Measurements from ENCODE around the gene RAB5A.

DNA sequence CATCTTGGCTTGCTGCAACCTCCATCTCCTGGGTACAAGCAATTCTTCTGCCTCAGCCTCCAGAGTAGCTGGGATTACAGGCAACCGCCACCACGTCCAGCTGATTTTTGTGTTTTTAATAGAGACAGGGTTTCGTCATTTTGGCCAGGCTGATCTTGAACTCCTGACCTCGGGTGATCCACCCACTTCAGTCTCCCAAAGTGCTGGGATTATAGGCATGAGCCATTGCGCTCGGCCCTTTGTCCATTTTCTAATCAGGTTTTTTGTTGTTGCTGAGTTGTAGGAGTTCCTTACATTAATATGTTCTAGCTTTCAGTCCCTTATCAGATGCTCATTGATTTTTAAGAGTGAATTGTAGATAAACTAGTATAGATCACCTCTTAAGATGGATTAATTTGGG, 20.3 kb downstream of the RAB5A start:
- TF ChIP-seq, protein P1, sequence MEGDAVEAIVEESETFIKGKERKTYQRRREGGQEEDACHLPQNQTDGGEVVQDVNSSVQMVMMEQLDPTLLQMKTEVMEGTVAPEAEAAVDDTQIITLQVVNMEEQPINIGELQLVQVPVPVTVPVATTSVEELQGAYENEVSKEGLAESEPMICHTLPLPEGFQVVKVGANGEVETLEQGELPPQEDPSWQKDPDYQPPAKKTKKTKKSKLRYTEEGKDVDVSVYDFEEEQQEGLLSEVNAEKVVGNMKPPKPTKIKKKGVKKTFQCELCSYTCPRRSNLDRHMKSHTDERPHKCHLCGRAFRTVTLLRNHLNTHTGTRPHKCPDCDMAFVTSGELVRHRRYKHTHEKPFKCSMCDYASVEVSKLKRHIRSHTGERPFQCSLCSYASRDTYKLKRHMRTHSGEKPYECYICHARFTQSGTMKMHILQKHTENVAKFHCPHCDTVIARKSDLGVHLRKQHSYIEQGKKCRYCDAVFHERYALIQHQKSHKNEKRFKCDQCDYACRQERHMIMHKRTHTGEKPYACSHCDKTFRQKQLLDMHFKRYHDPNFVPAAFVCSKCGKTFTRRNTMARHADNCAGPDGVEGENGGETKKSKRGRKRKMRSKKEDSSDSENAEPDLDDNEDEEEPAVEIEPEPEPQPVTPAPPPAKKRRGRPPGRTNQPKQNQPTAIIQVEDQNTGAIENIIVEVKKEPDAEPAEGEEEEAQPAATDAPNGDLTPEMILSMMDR (IDR thresholded peaks at IDR 0.05), result no peak
- TF ChIP-seq POLR2A (IDR thresholded peaks at IDR 0.05) (no peak), EP300 (IDR thresholded peaks at IDR 0.05) (no peak)

All from upper lobe of left lung (tissue), 4 donors.